Subcutaneous adipose tissue (tissue), 4 donors: Measurements from ENCODE around the gene TNMD. TPM values are rescaled to one million over a fixed set of nuclear protein-coding genes. Genes with fewer than 3 reads are reported as not detected.

Experiments
- total RNA-seq, 4 donors: library from RNA; depleted of rRNA; stranded (reverse); fragments of >200 nt; gene quantifications; one replicate each; pipeline ENCODE4 v1.1.0, GENCODE V29; 2016
- TF ChIP-seq, protein P1 (sequence below): fragments of 450-650 bp; IDR thresholded peaks from one replicate; pipeline ENCODE4 v1.5.1; 2016; ENCODE audit warnings: low read depth, mild to moderate bottlenecking, control low read depth, antibody characterized with exemption, moderate library complexity

TNMD gene
- total RNA-seq, 4 donors from 2014 or later, result 7.7 to 23.2 (median 14.4) TPM

DNA sequence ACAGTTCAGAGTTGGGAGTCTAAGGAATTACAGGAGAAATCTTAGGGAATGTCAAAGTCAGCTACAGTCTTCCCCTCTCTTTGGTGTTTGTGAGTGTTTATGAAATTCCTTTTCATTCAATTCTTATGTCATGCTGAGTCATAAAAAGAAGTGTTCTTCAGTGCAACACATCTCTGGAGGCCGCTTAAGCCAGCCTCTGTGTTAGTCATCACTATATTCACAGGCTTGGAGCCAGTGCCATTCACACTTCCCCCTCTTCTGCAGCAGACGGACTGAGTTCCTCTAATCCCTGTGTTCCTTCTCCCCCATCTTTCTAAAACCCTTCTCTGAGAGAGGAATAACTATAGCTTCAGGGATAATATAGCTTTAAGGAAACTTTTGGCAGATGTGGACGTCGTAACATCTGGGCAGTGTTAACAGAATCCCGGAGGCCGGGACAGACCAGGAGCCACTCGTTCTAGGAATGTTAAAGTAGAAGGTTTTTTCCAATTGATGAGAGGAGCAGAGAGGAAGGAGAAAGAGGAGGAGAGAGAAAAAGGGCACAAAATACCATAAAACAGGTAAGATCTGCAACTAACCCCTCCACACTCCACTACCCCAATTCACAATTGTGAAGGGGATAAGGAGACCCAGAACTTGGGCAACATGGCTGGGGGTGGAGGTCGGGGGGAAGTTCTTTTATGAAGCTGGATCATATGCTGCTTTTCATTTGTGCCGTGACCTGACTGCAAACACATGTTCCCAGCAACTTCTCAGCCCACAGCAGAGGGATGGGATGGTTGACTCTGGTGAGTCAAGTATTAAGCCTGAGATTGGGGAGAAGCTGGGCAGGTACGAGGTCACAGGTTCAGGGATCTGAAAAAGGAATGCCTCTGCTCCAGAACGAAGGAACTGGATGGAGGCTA lies 59.5 kb downstream of the TNMD start, which contains the start of gene SRPX2:
SRPX2 (plus strand) TSS at position 244 of the 905 bp plus-strand sequence. CDS start 2,124 bp downstream, outside the sequence.
- TF ChIP-seq, protein P1, sequence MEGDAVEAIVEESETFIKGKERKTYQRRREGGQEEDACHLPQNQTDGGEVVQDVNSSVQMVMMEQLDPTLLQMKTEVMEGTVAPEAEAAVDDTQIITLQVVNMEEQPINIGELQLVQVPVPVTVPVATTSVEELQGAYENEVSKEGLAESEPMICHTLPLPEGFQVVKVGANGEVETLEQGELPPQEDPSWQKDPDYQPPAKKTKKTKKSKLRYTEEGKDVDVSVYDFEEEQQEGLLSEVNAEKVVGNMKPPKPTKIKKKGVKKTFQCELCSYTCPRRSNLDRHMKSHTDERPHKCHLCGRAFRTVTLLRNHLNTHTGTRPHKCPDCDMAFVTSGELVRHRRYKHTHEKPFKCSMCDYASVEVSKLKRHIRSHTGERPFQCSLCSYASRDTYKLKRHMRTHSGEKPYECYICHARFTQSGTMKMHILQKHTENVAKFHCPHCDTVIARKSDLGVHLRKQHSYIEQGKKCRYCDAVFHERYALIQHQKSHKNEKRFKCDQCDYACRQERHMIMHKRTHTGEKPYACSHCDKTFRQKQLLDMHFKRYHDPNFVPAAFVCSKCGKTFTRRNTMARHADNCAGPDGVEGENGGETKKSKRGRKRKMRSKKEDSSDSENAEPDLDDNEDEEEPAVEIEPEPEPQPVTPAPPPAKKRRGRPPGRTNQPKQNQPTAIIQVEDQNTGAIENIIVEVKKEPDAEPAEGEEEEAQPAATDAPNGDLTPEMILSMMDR, result no peak

DNA sequence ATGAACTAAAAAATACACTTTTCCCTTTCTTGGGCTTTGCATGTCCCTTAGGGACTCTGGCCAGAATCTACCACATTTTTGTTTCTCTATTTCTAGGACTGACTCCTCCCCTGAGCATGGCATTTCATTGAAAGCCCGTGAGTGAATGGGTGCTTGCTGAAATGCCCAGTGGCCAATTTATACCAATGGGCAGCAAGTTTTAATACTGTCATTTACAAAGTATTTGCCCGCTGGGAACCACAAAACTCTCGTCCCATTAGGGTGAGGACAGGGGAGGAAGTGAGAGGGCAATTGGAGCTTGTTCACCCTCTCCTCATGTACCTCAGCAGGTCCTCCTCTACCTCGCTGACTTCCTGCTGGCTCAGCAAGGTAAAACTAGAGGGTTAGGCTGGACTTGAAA lies 60.4 kb downstream of the TNMD start:
- TF ChIP-seq, protein P1, result no peak

DNA sequence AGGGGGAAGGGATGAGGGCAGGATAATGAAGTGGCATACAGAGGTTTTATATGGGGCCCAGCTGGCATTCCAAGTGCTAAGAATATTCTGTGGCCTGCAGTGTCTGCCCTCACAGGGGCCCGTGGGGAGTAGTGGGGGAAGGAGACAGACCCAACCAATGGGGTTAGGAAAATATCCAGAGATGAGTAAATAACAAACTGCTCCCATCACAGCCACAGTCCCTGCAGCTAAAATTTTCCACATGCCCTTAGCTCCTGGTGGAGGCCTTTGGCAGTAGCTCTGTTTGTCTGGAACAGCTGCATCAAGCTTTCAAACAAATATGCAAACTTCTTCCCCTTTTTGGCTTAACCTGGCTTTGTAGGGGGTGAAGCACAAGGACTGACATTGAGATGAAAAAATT lies 62.4 kb downstream of the TNMD start:
- TF ChIP-seq, protein P1, result no peak

DNA sequence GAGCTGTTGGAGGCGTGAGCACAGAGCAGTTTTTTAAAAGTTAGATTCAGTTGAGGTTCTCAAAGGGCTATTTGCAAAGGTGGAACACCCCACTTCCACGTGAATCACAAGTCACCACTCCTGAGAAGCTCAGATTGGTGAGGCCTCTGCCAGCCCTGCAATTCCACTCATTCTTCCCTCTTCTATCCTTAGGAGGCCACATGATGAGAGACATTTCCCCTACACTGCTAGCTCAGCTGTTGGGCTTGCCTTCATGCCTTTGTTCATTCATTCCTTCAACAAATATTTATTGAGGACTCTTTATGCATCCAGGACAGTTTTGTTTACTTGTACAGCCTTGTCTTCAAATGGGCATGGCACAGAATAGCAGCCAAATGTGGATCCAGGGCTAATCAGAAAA lies 63.0 kb downstream of the TNMD start:
- TF ChIP-seq, protein P1, result no peak

DNA sequence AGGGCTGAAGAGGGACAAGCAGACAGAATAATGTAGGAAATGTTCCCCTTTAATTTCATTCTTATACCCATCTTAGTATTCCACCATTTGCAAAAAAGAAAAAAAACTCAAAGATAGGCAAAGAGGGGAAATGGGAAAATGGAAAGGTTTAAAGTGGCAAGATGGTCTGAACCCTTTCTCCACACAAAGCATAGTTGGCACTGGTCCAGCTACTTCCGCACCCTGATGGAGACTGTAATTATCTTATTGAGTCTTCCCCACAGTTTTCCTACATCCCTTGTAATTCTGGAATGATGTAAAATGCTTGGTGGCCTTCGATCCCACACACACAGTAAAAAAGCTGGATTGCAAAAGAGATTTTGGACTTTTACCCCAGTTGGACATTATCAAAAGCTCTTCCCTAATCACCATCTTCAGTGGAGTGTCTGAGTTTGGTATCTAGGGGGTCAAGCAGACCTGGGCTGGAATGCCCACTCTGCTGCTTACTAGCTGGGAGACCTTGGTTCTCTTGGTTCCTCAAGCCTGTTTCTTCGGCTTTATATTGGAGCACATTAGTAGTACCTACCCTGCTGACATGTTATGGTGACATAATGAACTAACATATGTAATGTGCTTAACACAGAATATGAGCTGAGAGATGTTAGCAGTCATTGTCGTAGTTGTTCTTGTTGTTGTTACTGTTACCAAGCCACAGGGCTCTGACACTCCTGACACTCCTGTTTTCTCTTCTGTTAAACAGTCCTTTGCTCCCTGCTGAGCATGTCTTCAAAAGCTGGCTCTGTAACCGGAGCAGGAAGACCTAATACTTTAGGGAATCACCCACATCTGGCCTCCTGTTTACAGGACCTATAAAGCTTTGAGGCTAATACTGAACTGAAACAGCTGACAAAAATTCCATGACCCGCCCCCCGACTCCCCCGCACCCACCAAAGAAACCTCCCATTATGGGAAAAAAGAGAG lies 64.0 kb downstream of the TNMD start:
- TF ChIP-seq, protein P1, result no peak

Other genes starting within 250 kb of the TNMD start
- gene PCDH19, start 174.7 kb upstream of the TNMD start, total RNA-seq, result 1 to 10 TPM; 1.4 to 4.3 (median 3.6) TPM
- gene TSPAN6, start 51.9 kb downstream of the TNMD start, total RNA-seq, result 10 to 100 TPM; 29.1 to 56.7 (median 38.4) TPM
- 100 to 1,000 TPM in 2 of 4 donors, 10 to 100 TPM in 2; 79.9 to 165 (median 109) TPM for gene SRPX2, start 59.3 kb downstream of the TNMD start, total RNA-seq
- gene SYTL4, start 147.2 kb downstream of the TNMD start, total RNA-seq, result 10 to 100 TPM in 3 of 4 donors, 1 to 10 TPM in 1; 9.5 to 95.3 (median 22.0) TPM
- 10 to 100 TPM in 1 of 4 donors, 1 to 10 TPM in 3; 6.5 to 12.2 (median 7.1) TPM for gene CSTF2, start 235.5 kb downstream of the TNMD start, total RNA-seq